ENCODE results near the gene ZNF791.

DNA sequence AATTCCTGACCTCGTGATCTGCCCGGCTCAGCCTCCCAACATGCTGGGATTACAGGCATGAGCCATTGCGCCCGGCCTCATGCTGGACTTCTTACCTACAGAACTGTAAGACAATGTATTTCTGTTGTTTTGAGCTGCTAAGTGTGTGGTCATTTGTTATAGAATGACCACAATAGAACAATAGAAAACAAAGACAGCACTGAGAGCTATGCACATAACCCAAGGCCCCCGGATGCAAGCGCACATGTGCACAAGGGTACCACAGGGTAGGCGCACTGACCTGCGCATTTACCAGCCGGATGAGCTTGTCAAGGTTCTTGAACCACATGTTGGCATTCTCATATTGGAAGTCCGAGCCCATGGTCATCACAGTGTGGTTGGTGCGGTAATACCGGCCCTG is 50.3 kb downstream of the ZNF791 start:
- TF ChIP-seq ZNF274 (IDR thresholded peaks at IDR 0.05; ENCODE audit: low read depth, low read length) (no peak), YY1 (IDR thresholded peaks at IDR 0.05; ENCODE audit: insufficient read depth, insufficient read length) (no peak)
